Measurements from ENCODE around the gene RAP1GAP2.
A peak's percentile ranks its signal among the peaks of the same experiment; 100 is the strongest.

Gene RAP1GAP2

DNA sequence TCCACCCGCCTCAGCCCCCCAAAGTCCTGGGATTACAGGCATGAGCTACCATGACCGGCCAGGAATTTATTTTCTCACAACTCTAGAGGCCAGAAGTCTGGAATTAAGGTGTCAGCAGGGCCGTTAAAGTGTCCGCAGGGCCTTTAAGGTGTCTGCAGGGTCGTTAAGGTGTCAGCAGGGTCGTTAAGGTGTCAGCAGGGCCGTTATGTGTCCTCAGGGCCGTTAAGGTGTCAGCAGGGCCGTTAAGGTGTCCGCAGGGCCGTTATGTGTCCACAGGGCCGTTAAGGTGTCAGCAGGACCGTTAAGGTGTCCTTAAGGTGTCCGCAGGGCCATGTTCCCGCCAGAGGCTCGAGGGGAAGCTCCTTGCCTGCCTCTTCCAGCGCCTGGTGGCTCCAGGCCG is 125.2 kb downstream of the RAP1GAP2 start:
- no peak for DNase-seq

- DNase-seq = no peak
These were observed 128.0 kb downstream of the RAP1GAP2 start for GRCh38 chr17:2924211-2924610.

GRCh38 chr17:2925011-2925410 is 128.8 kb downstream of the RAP1GAP2 start:
- DNase-seq = no peak

- no peak for DNase-seq
These were observed 129.9 kb downstream of the RAP1GAP2 start for GRCh38 chr17:2926019-2926650.

- no peak for DNase-seq
These were observed 132.2 kb downstream of the RAP1GAP2 start for GRCh38 chr17:2928294-2928890.

DNA sequence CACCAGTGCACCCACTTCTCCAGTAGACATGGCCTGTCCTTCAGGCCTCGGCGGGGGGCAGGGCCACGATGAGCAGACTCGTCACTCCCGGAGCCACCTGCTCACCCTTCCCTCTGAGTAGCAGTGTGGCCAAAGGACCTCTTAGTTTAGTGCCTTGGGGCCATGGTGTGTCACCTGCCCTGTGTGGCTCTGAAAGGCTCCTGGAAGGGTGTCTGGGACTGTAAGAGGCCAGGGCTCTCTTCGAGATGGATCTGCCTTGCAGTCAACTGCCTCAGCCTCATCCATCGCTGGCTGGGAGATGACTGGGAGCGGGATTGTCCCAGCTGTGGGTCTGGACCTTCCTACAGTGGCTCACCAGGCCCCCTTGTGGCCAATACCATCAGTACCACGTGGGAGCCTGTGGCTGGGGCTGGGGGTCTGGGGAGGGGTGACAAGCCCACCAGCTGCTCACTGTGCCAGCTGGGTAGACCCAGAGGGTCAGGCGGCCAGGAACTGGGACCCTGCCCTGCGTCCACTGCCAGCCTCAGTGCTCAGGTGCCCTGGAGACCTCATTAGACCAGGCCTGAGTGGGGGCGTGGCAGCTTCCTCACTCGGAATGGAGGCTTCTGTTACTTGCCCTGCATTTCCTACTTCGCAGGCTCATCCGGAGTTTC is 133.8 kb downstream of the RAP1GAP2 start:
- peak; percentile 68 for DNase-seq

GRCh38 chr17:2931876-2932275 is 135.6 kb downstream of the RAP1GAP2 start:
- DNase-seq = no peak

GRCh38 chr17:2932946-2933345 is 136.7 kb downstream of the RAP1GAP2 start:
- DNase-seq = no peak

DNA sequence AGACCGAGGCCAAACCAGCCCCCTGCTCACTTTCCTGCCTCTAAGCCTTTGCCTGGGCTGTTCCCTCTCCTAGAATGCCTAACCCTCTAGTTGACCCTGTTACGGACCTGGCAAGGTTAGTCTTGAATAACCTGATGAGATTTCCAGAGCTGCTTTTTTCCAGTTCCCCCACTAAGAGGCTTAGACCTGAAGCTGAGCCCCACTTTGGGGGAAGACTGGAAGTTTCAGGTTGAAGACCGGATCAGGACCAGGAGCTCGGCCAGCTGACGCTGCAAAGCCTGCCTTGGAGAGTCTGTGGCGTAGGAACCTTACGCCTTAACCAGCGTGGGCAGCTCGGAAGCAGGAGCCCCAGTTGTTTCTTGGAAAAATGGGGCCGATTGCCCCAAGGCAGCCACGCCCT is 137.4 kb downstream of the RAP1GAP2 start:
- no peak for DNase-seq

DNA sequence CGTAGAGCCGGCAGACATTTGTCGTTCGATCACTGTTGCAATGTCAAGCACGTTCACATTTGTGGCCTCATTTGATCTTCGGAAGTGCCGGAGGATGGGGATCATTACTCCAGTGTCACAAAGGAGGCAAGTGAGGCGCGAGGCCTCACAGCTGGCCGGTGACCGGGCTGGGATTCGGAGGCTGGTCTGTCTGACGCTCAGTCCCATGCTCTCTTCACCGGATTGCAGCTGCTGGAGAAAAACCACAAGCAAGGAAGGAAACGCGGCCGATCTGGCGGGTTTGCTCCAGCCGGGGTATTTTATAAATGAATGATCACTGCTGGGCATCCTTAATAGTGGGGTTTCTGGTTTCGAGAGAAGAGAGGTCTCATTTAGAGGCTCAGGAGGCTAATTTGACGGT is 139.4 kb downstream of the RAP1GAP2 start:
- no peak for DNase-seq

GRCh38 chr17:2936351-2936750 is 140.1 kb downstream of the RAP1GAP2 start:
- DNase-seq = no peak

- no peak for DNase-seq
These were observed 140.6 kb downstream of the RAP1GAP2 start for GRCh38 chr17:2936771-2937321.

DNA sequence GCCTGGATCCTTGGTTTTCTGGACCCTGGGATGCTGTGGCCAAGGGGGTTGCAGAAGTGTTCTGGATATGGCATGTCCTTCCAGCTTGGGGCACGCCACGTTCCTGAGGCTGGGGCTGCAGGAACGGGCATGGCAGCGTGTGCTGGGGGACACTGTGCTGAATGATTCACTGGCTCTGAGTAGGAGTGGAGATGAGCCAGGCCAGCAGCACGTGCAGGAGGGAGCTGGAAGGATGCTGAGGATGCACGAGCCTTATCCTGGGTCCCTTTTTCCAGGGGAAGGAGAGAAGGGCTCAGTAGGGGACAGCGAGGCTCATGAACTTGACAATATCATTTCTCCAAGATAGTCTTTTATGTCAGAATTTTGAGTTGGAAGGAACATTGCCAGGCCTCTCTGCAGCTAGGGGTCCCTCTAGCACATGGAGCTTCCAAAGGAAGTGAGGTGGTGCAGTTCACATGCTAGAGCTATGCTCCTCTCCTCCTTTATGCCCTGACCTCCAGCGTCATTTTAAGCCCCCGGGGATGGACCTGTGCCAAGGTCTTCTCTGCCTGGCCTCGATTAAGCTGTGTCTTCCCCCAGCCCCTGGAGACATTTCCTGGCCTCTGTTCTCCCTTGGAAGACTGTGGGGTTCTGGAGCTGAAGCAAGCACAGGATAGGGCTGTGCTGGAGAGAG is 141.2 kb downstream of the RAP1GAP2 start:
- no peak for DNase-seq

GRCh38 chr17:2939714-2940351 is 143.6 kb downstream of the RAP1GAP2 start:
- DNase-seq = no peak

DNA sequence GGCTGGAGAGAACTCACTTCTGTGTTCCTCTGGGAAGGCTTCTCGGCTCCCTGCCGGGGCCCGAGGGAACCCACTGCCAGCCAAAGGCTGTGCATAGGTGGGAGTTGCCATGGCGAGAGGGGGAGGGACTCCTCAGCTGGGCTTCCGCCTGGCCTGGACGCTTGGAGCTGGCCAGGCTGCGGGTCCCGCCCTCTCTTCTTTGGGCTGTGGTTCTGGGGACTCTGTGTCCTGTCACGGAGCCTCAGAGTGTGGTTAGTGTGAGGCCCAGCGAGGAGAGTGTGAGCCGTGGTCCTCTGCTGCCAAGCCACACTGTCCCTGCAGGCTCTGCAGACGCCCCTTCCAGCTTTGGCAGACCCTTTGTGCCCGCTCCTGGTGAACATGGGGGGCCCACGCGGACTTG is 144.1 kb downstream of the RAP1GAP2 start:
- DNase-seq = no peak

- DNase-seq = no peak
These were observed 147.7 kb downstream of the RAP1GAP2 start for GRCh38 chr17:2943981-2944380.

GRCh38 chr17:2945299-2945698 is 149.1 kb downstream of the RAP1GAP2 start:
- DNase-seq = no peak

DNA sequence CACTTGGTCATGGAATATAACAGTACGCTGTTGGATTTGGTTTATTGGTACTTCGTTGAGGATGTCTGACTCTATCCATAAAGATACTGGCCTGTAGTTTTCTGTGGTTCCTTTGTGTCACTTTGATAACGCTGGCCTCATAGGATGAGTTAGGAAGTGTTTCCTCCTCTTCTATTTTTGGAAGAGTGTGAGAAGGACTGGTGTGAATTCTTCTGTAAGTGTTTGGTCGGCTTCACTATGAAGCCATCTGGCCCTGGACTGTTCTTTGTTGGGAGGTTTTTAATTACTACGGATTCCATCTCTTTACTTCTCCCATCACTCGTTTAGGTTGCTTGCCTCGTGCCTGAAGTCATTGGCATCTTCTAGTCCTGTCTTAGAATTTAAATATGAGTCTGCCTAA is 149.9 kb downstream of the RAP1GAP2 start:
- no peak for DNase-seq

DNA sequence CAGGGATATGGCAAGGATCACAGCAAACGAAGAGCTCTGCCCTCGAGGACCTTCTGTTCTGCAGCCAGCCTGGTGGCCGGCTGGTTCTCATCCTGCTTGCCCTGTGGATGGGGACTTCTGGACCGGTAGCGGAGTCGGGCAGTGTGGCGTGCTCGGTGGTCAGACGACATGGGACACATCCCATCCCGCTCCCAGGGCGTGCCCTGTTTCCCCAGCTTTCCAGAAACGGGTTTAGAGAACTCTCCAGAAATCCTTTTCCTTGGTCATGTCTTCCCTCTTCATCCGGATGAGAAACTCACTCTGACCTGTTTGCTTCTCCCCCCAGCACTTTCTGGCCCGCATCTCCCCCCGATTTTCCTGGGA is 151.3 kb downstream of the RAP1GAP2 start:
- no peak for DNase-seq

- DNase-seq = no peak
These were observed 151.8 kb downstream of the RAP1GAP2 start for GRCh38 chr17:2947996-2948550.

- no peak for DNase-seq
These were observed 152.7 kb downstream of the RAP1GAP2 start for GRCh38 chr17:2948721-2949468.

- no peak for DNase-seq
These were observed 153.3 kb downstream of the RAP1GAP2 start for GRCh38 chr17:2949469-2950044.

Data from NCI-H1694 (cell line).